Ishikawa (cell line): ENCODE data around the gene TMEM214.

Experiments
- REST ChIP-seq: IDR thresholded peaks from 2 replicates; pipeline ENCODE4 v1.6.1; 2012; ENCODE audit warnings: low read depth, mild to moderate bottlenecking
- TAF1 ChIP-seq: IDR thresholded peaks from 2 replicates; pipeline ENCODE4 v1.6.1; 2012; ENCODE audit warnings: low read depth, mild to moderate bottlenecking

DNA sequence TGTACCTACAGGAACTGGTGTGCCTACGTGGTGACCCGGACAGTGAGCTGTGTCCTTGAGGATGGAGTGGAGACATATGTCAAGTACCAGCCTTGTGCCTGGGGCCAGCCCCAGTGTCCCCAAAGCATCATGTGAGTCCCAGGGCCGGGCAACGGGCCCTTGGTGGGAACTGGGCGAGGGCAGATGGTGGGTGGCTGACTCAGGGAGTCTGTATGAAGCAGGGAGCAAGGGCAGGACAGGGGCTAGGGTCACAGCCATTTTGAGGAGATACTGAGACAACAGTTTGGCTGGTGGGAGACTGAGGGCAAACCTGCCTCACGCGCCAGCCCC is 47.3 kb downstream of the TMEM214 start:
- TF ChIP-seq REST, result no peak
- no peak for TF ChIP-seq TAF1
